Rectal smooth muscle tissue (tissue), 1 donor: ENCODE measurements around the gene TMEM186.

Experiments
- H3K27ac ChIP-seq: one replicate; pipeline ENCODE4 v1.7.0; 2013; ENCODE audit warnings: low read depth, low read length, inconsistent platforms
- H3K27me3 ChIP-seq: one replicate; pipeline ENCODE4 v1.7.0; 2013; ENCODE audit warnings: low read length; ENCODE audit not compliant: control insufficient read depth, insufficient read depth
- H3K36me3 ChIP-seq: one replicate; pipeline ENCODE4 v1.7.0; 2013; ENCODE audit warnings: low read length; ENCODE audit not compliant: control insufficient read depth, insufficient read depth
- H3K4me1 ChIP-seq: one replicate; pipeline ENCODE4 v1.7.0; 2013; ENCODE audit warnings: low read length; ENCODE audit not compliant: control insufficient read depth, insufficient read depth
- H3K4me3 ChIP-seq: one replicate; pipeline ENCODE4 v1.7.0; 2013; ENCODE audit warnings: low read length
- H3K9ac ChIP-seq: one replicate; pipeline ENCODE4 v1.7.0; 2013; ENCODE audit warnings: low read length

Gene TMEM186

GRCh38 chr16:8828541-8829165 is 31.2 kb upstream of the TMEM186 start:
- no peak overlapping the region for H3K27ac ChIP-seq
- H3K36me3 ChIP-seq = peaks cover 11% of the 10 kb centered on the region

GRCh38 chr16:8826278-8826879 is 28.9 kb upstream of the TMEM186 start:
- H3K4me1 ChIP-seq = no peaks in the 10 kb centered on the region
- no peak overlapping the region for H3K27ac ChIP-seq
- H3K9ac ChIP-seq = no peak overlapping the region
- no peak overlapping the region for H3K4me3 ChIP-seq
- peaks cover 7% of the 10 kb centered on the region for H3K36me3 ChIP-seq
- no peaks in the 10 kb centered on the region for H3K27me3 ChIP-seq

More at GRCh38 chr16:8828541-8829165, 31.2 kb upstream of the TMEM186 start:
- Histone ChIP-seq H3K27me3 (no peaks in the 10 kb centered on the region), H3K4me1 (no peaks in the 10 kb centered on the region), H3K9ac (no peak overlapping the region), H3K4me3 (no peak overlapping the region)

- no peak overlapping the region for H3K4me3 ChIP-seq
- H3K27ac ChIP-seq = no peak overlapping the region
- H3K27me3 ChIP-seq = no peaks in the 10 kb centered on the region
- no peak overlapping the region for H3K9ac ChIP-seq
- no peaks in the 10 kb centered on the region for H3K4me1 ChIP-seq
- H3K36me3 ChIP-seq = peaks cover 9% of the 10 kb centered on the region
Measured at GRCh38 chr16:8822403-8822802, 25.0 kb upstream of the TMEM186 start.

DNA sequence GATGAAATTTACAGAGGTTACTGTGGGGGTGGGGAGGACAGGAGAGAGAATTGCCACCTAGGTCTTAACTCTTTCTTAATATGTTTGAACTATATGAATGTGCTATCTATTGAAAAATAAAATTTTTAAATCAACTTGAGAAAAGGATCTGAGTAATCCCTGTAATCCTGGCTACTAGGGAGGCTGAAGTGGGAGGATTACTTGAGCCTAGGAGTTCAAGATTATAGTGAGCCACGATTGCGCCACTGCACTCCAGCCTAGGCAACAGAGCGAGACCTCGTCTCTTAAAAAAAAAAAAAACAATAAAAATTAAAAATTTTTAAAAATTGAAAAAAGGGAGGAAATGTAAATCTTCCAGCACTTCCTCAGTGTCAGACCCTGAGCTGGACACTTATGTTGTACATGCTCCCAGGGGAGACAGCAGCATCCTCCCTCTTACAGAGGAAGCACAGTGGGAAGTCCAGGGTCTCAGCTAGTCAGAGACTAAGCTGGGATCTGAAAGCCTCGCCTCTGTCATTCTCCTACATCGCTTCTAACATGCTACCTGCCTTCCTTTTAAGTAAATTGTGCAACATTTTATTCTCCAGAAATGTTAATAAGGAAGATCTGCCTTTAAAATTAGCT is 22.1 kb upstream of the TMEM186 start:
- no peaks in the 10 kb centered on the region for H3K4me1 ChIP-seq
- H3K9ac ChIP-seq = no peak overlapping the region
- no peak overlapping the region for H3K4me3 ChIP-seq
- no peak overlapping the region for H3K27ac ChIP-seq
- H3K36me3 ChIP-seq = peaks cover 11% of the 10 kb centered on the region
- H3K27me3 ChIP-seq = no peaks in the 10 kb centered on the region

- H3K4me1 ChIP-seq = no peaks in the 10 kb centered on the region
- H3K27me3 ChIP-seq = no peaks in the 10 kb centered on the region
- no peak overlapping the region for H3K4me3 ChIP-seq
- H3K27ac ChIP-seq = no peak overlapping the region
- H3K9ac ChIP-seq = no peak overlapping the region
- peaks cover 18% of the 10 kb centered on the region for H3K36me3 ChIP-seq
Measured at GRCh38 chr16:8818504-8819270, 21.2 kb upstream of the TMEM186 start.

GRCh38 chr16:8816967-8817655 is 19.7 kb upstream of the TMEM186 start:
- Histone ChIP-seq H3K36me3 (peaks cover 31% of the 10 kb centered on the region), H3K27ac (no peak overlapping the region), H3K4me1 (no peaks in the 10 kb centered on the region), H3K27me3 (no peaks in the 10 kb centered on the region), H3K4me3 (no peak overlapping the region), H3K9ac (no peak overlapping the region)

DNA sequence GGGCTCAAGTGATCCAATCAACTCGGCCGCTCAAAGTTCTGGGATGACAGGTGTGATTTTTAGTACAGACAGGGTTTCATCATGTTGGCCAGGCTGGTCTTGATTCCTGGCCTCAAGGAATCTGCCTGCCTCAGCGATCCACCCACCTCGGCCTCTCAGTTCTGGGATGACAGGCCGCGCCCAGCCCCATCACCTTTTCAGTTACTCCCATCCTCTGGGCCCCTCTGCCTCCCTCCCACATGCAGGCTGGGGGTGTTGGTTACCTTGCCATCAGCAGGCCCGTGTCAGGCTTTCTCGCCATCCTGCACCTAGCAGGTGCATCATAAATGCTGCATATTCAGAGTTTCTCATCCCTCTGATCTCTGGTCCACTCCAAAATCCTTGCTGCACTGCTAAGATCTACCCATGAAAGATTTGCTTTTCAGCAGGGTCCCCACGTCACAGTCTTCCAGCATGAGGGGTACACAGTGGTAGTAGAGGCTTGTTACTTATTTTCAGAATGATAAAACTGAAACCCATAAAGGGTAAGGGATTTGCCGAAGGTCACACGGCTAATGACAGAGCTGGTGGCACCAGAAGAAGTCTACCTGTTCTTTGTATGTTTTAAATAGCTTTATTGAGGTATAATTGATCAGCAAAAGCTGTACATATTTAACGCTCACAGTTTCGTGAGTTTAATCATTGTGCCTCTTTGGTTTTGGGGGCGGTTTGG is 16.8 kb upstream of the TMEM186 start:
- Histone ChIP-seq H3K9ac (no peak overlapping the region), H3K36me3 (peaks cover 48% of the 10 kb centered on the region), H3K27me3 (no peaks in the 10 kb centered on the region), H3K27ac (no peak overlapping the region), H3K4me3 (no peak overlapping the region), H3K4me1 (no peaks in the 10 kb centered on the region)

GRCh38 chr16:8812162-8812843 is 14.9 kb upstream of the TMEM186 start:
- Histone ChIP-seq H3K4me1 (no peaks in the 10 kb centered on the region), H3K4me3 (no peak overlapping the region), H3K27me3 (no peaks in the 10 kb centered on the region), H3K27ac (no peak overlapping the region), H3K9ac (no peak overlapping the region), H3K36me3 (peaks cover 58% of the 10 kb centered on the region)

GRCh38 chr16:8808613-8809353 is 11.3 kb upstream of the TMEM186 start:
- peaks cover 59% of the 10 kb centered on the region for H3K36me3 ChIP-seq
- no peaks in the 10 kb centered on the region for H3K27me3 ChIP-seq
- H3K9ac ChIP-seq = no peak overlapping the region
- no peak overlapping the region for H3K27ac ChIP-seq
- H3K4me3 ChIP-seq = no peak overlapping the region
- no peaks in the 10 kb centered on the region for H3K4me1 ChIP-seq

DNA sequence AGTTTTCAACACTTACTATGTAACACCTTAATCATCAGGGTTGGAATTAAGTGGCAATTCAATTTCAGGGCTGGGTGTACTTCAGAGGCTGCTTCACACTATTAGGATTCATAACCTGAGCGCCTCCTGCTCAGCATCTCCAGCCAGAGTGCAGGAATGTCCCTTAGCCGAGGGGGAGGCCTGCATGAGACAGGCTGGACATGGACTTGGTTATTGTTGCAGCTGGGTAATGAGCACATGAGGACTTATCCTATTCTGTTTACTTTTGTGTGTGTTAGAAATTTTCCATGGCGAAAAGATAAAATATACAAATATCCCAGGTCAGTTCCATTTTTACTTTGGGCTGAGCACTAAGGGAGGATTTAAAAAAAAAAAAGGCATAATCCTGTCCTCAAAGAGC is 10.6 kb upstream of the TMEM186 start:
- Histone ChIP-seq H3K9ac (no peak overlapping the region), H3K4me1 (no peaks in the 10 kb centered on the region), H3K36me3 (peaks cover 55% of the 10 kb centered on the region), H3K27me3 (no peaks in the 10 kb centered on the region), H3K27ac (no peak overlapping the region), H3K4me3 (no peak overlapping the region)

DNA sequence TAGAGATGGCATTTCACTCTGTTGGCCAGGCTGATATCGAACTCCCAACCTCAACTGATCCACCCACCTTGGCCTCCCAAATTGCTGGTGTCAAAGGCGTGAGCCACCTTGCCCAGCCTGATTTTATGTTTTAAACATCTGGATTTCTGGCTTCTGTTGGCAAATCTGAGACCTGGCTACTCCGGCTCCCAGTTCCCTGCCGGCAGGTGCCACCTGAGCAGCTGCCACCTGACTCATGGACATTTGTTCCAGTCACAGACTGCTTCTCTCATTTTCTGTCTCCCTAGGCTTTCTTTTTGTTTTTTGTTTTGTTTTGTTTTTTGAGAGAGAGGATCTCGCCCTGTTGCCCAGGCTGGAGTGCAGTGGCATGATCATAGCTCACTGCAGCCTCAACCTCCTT is 9.8 kb upstream of the TMEM186 start:
- Histone ChIP-seq H3K27me3 (no peaks in the 10 kb centered on the region), H3K4me3 (no peak overlapping the region), H3K36me3 (peaks cover 50% of the 10 kb centered on the region), H3K27ac (no peak overlapping the region), H3K4me1 (no peaks in the 10 kb centered on the region), H3K9ac (no peak overlapping the region)
